Measurements from ENCODE around the gene LRRC23. TPM values are rescaled to one million over a fixed set of nuclear protein-coding genes. Genes with fewer than 3 reads are reported as not detected.

Gene LRRC23
- polyA plus RNA-seq, 1 donor (not counting 4 experiments of a cell fraction or from before 2014, with no cell fraction given) = 7.1 TPM

DNA sequence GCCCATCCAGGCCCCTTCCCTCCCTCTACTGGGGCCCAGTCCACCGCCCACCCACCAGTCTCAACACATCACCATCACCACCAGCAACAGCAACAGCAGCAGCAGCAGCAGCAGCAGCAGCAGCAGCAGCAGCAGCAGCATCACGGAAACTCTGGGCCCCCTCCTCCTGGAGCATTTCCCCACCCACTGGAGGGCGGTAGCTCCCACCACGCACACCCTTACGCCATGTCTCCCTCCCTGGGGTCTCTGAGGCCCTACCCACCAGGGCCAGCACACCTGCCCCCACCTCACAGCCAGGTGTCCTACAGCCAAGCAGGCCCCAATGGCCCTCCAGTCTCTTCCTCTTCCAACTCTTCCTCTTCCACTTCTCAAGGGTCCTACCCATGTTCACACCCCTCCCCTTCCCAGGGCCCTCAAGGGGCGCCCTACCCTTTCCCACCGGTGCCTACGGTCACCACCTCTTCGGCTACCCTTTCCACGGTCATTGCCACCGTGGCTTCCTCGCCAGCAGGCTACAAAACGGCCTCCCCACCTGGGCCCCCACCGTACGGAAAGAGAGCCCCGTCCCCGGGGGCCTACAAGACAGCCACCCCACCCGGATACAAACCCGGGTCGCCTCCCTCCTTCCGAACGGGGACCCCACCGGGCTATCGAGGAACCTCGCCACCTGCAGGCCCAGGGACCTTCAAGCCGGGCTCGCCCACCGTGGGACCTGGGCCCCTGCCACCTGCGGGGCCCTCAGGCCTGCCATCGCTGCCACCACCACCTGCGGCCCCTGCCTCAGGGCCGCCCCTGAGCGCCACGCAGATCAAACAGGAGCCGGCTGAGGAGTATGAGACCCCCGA is 32.2 kb downstream of the LRRC23 start:
- no peak overlapping the region for H3K27ac ChIP-seq (ENCODE audit: control insufficient read depth, insufficient read depth, low read length)
- H3K4me2 ChIP-seq (ENCODE audit: control insufficient read depth, extremely low read depth, insufficient read depth, low read depth, low read length) = peak overlapping the region; percentile 81

DNA sequence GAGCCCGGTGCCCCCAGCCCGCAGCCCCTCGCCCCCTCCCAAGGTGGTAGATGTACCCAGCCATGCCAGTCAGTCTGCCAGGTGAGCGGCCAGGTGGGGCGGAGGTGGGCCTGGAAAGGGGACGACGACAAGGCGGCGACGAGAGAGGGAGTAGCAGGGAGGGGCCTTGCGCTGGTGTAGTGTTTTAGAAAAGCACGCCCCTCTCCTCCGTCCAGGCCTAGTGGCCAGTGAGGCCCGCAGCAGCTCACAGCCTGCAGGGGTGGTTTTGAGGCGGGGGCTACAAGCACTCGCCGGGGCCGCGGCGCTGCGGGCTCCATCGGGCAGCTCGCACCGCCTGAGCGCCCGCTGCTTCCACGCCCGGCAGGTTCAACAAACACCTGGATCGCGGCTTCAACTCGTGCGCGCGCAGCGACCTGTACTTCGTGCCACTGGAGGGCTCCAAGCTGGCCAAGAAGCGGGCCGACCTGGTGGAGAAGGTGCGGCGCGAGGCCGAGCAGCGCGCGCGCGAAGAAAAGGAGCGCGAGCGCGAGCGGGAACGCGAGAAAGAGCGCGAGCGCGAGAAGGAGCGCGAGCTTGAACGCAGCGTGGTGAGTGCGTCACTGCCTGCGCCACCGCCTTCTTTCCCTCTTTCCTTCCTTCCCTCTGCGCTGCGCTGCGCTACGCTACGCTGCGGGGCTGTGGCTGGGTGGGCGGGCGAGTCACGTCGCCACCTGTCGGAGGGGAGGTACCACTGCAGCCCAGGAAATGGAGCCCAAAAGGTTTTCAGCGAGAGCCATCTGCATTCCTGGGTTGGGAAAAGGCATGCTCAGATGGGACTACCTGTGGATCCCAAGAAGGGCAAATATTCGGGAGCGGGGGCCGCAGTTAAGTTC is 33.1 kb downstream of the LRRC23 start:
- H3K4me2 ChIP-seq (ENCODE audit: control insufficient read depth, extremely low read depth, insufficient read depth, low read depth, low read length) = peak overlapping the region; percentile 81
- no peak for DNase-seq (ENCODE audit: low read depth, low spot score)
- H3K36me3 ChIP-seq (ENCODE audit: control insufficient read depth in 2 of 2, extremely low read depth in 1 of 2, insufficient read depth in 2 of 2, low read length in 2 of 2) = peaks cover 20 to 33% of the 10 kb centered on the region in 2 experiments
- no peaks in the 10 kb centered on the region for H4K20me1 ChIP-seq (ENCODE audit: control insufficient read depth, extremely low read depth, insufficient read depth, low read length)
- TF ChIP-seq, protein P1, sequence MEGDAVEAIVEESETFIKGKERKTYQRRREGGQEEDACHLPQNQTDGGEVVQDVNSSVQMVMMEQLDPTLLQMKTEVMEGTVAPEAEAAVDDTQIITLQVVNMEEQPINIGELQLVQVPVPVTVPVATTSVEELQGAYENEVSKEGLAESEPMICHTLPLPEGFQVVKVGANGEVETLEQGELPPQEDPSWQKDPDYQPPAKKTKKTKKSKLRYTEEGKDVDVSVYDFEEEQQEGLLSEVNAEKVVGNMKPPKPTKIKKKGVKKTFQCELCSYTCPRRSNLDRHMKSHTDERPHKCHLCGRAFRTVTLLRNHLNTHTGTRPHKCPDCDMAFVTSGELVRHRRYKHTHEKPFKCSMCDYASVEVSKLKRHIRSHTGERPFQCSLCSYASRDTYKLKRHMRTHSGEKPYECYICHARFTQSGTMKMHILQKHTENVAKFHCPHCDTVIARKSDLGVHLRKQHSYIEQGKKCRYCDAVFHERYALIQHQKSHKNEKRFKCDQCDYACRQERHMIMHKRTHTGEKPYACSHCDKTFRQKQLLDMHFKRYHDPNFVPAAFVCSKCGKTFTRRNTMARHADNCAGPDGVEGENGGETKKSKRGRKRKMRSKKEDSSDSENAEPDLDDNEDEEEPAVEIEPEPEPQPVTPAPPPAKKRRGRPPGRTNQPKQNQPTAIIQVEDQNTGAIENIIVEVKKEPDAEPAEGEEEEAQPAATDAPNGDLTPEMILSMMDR (optimal IDR thresholded peaks at IDR 0.05 in 1 of 3, IDR thresholded peaks at IDR 0.05 in 1 of 3, conservative IDR thresholded peaks at IDR 0.05 in 1 of 3; ENCODE audit: extremely low read depth in 1 of 3, insufficient read depth in 2 of 3, low read length in 3 of 3) = peak in 2 of 3 experiments; percentile 86 to 95
- no peak for TF ChIP-seq EZH2 (IDR thresholded peaks at IDR 0.05; ENCODE audit: low read length)
- H2AFZ ChIP-seq (ENCODE audit: control insufficient read depth, low read length) = peak overlapping the region; percentile 32
- no peaks in the 10 kb centered on the region for H3K9me1 ChIP-seq (ENCODE audit: control insufficient read depth, extremely low read depth, insufficient read depth, low read length)
- peaks cover 4% of the 10 kb centered on the region for H3K4me1 ChIP-seq (ENCODE audit: control insufficient read depth, extremely low read depth, insufficient read depth, low read length)
- H3K4me3 ChIP-seq (ENCODE audit: control insufficient read depth in 2 of 3, extremely low read depth in 1 of 3, insufficient read depth in 2 of 3, low read depth in 1 of 3, low read length in 3 of 3) = peak overlapping the region; percentile 49 to 63 (median 56)
- dilution Hi-C loops (cut with MboI; ENCODE audit: extremely low pct_ligation_motif_present, low sequenced_read_pairs) = no loop called here
- FAIRE-seq = peak; percentile 93
- peak overlapping the region; percentile 81 for H3K9ac ChIP-seq (ENCODE audit: control insufficient read depth, extremely low read depth, insufficient read depth, low read length)
- peak overlapping the region; percentile 62 for H3K27ac ChIP-seq (ENCODE audit: control insufficient read depth, insufficient read depth, low read length)
- no peaks in the 10 kb centered on the region for H3K9me3 ChIP-seq (ENCODE audit: control insufficient read depth, low read depth, low read length)
- H3K27me3 ChIP-seq (ENCODE audit: control insufficient read depth, extremely low read depth, insufficient read depth, low read length) = no peaks in the 10 kb centered on the region
- H3K79me2 ChIP-seq (ENCODE audit: control insufficient read depth, insufficient read depth, low read length) = peaks cover 3% of the 10 kb centered on the region

More for the DNA sequence above, 32.2 kb downstream of the LRRC23 start:
- Histone ChIP-seq H2AFZ (ENCODE audit: control insufficient read depth, low read length) (no peak overlapping the region), H3K9me3 (ENCODE audit: control insufficient read depth, low read depth, low read length) (no peaks in the 10 kb centered on the region), H3K9me1 (ENCODE audit: control insufficient read depth, extremely low read depth, insufficient read depth, low read length) (no peaks in the 10 kb centered on the region), H3K4me1 (ENCODE audit: control insufficient read depth, extremely low read depth, insufficient read depth, low read length) (peaks cover 4% of the 10 kb centered on the region), H3K4me3 (ENCODE audit: control insufficient read depth in 2 of 3, extremely low read depth in 1 of 3, insufficient read depth in 2 of 3, low read depth in 1 of 3, low read length in 3 of 3) (peak overlapping the region; percentile 49 to 63 (median 56)), H3K36me3 (ENCODE audit: control insufficient read depth in 2 of 2, extremely low read depth in 1 of 2, insufficient read depth in 2 of 2, low read length in 2 of 2) (peaks cover 23 to 33% of the 10 kb centered on the region in 2 experiments), H3K9ac (ENCODE audit: control insufficient read depth, extremely low read depth, insufficient read depth, low read length) (peak overlapping the region; percentile 81), H3K27me3 (ENCODE audit: control insufficient read depth, extremely low read depth, insufficient read depth, low read length) (no peaks in the 10 kb centered on the region), H3K79me2 (ENCODE audit: control insufficient read depth, insufficient read depth, low read length) (peaks cover 11% of the 10 kb centered on the region), H4K20me1 (ENCODE audit: control insufficient read depth, extremely low read depth, insufficient read depth, low read length) (no peaks in the 10 kb centered on the region)
- DNase-seq (ENCODE audit: low read depth, low spot score) (no peak), FAIRE-seq (no peak)
- dilution Hi-C loops (cut with MboI; ENCODE audit: extremely low pct_ligation_motif_present, low sequenced_read_pairs) = no loop called here
- TF ChIP-seq, protein P1 (optimal IDR thresholded peaks at IDR 0.05 in 1 of 3, IDR thresholded peaks at IDR 0.05 in 1 of 3, conservative IDR thresholded peaks at IDR 0.05 in 1 of 3; ENCODE audit: extremely low read depth in 1 of 3, insufficient read depth in 2 of 3, low read length in 3 of 3) = no peak
- no peak for TF ChIP-seq EZH2 (IDR thresholded peaks at IDR 0.05; ENCODE audit: low read length)
